HG03442 (cell line): Measurements from ENCODE around the gene CCDC9.
A peak's percentile ranks its signal among the peaks of the same experiment; 100 is the strongest.

ENCODE experiments used
- ATAC-seq: cut with Tn5 transposase; IDR thresholded peaks from one replicate; pipeline ENCODE4 v1.9.1; 2021; ENCODE audit warnings: mild to moderate bottlenecking, moderate library complexity; ENCODE audit not compliant: unreplicated experiment

CCDC9 gene

DNA sequence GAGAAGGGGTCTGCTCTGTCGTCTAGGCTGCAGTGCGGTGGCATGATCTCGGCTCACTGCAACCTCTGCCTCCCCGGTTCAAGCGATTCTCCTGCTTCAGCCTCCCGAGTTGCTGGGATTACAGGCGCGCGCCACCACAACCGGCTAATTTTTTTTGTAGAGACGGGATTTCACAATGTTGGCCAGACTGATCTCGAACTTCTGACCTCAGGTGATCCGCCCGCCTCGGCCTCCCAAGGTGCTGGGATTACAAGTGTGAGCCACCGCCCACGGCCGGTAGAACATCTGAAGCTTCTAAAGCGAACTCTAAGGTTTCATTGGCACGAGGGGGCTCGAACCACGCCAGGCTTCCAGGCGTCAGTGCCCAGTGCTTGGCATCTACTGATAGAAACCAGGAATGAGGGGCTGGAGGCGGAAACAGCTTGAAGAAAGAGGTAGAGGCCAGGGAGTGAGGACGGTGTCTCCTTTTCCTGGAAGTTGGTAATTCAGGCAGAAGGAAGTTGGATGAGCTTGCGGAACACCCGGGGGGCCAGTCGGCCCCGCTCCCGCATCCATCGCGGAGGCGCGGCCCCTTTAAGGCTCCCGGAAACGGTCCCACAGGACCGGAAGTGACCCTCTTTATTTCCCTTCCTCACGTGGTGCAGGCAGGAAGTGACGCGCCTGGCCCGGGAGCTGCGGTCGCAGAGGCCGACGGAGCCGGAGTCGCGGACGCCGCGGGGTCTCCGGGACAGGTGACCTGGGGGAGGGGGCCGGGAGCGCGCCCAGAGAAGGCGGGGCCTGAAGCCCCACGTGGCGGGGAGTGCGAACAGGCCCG, at the start of gene CCDC9:
TSS of gene CCDC9 (plus strand) at position 647 of the 814 bp plus-strand sequence. CDS start 1,876 bp downstream, outside the sequence.
- peak; percentile 47 for ATAC-seq

DNA sequence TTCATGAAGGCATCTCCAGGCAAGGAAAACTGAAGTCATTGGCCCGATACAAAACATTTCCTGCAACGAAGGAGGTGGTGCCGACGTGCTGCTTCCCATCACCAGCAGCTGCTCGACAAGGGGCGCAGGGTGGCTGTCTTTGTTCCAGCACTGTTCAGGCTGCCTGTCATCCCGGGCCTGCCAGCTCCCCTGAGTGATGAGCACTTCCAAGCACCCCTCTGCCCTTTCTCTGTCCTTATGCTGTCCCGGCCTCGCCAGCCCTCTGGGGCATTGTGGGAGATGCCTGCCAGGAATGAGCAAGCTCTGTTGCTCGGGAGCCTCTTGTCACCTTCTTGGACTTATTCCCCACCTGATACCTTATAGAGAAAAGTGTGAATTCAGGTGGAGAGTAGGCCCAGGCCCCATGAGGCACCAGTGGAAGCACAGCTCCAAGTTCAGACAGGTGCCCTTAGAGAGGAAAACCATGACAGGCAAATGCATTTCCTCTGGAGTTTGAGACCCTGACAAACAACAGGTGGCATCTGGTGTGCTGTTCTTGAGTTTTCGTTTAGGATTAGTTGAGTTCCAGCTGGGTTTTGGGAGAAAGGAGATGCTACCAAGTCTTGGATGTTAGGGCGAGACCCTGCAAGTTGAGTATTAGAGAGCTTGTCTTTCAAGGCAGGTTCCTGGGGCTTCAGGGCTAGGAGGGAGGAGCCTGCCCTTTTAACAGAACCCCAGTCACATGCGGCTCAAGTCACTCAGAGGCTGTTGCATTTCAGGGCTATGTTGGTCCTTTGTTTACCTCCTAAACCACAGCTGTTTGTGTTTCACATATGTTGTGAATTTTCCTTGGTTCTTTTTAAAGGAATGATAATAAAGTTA, 46.8 kb upstream of the CCDC9 start:
- ATAC-seq, result no peak

DNA sequence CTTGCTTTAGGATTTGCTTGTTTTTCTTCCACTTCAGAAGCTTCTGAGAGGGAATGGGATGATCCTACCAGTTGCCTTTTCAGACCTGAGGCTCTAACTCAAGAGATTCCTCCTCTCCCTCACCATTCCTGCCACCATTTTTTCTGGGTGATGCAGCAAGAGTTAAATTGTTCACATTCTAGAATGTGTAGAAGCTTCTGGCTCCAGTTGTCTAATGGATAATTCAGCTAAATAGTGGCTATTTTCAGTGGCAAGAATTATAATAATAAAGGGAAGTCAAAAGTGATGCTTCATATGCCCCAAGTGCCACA, 46.2 kb upstream of the CCDC9 start:
- no peak for ATAC-seq

DNA sequence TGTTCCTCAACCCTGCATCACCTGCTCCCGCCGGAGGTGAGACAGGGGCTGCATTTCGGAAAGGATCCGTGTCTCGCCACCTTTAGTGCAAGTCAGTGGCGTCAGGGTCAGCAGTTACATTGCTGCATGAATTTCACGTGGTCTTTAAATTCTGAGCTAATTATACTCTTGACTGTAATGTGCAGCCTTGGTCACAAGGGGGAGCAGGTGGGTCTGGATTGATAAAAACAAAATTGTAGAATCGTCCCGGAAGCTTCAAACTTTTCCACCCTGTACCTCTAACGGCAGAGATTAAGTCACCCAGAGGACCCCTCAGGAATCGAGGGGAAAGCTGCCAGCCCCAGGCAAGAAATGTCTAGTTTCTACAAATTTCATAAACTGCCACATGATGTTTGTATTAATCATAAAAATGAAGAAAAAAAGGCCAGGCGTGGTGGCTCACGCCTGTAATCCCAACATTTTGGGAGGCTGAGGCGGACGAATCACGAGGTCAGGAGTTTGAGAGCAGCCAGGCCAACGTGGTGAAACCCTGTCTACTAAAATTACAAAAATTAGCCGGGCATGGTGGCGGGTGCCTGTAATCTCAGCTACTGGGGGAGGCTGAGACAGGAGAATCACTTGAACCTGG, 45.5 kb upstream of the CCDC9 start:
- no peak for ATAC-seq

DNA sequence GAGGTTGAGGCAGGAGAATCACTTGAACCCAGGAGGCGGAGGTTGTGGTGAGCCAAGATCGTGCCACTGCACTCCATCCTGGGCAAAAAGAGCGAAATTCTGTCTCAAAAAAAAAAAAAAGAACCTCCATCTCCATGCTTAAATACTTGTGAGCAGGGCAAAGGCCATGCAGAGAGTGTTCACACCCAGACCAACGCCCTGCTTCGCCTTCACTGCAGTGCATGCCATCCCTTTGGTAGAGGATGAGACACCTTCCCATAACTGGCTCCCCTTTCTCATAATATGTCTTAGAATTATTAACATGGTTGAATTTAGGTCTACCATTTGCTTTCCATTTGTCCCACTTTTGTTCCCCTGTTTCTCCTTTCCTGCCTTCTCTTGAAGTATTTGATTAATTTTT, 40.7 kb upstream of the CCDC9 start:
- no peak for ATAC-seq

DNA sequence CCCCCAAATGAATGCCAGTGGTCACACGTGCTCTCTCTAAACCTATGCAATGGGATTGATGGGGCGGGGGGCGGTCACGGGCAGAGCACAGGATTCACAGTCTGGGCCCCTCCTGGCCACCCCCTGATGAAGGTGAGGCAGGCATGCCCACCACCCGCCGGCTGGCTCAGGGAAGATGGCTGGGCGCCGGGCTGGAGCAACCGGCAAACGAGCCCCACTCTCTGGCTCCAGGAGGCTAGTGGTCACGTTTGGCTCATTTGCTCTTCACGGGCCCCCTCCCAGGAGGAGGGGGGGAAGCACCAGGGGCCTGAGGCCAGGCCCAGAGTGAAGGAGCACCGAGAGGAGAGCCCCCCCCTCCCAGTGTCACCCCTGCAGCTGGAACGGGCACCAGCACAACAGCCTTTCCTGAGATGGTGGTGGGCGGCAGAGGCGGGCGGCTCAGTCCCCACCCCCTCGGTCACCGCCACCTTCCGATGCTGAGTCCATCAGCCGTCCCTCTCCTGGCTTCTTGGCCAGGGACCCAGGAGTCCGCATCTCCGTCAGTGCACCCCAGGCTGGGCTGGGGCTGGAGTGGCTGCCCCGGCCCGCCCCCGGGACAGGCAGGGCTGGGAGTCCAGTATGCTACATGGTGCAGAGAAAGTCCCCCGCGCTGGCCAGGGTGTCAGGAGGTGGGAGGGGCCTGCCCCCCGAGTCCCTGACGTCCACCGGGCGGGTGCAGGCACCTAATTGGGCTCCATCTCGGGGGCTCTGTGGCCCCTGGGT, 35.1 kb upstream of the CCDC9 start:
- ATAC-seq, result no peak

DNA sequence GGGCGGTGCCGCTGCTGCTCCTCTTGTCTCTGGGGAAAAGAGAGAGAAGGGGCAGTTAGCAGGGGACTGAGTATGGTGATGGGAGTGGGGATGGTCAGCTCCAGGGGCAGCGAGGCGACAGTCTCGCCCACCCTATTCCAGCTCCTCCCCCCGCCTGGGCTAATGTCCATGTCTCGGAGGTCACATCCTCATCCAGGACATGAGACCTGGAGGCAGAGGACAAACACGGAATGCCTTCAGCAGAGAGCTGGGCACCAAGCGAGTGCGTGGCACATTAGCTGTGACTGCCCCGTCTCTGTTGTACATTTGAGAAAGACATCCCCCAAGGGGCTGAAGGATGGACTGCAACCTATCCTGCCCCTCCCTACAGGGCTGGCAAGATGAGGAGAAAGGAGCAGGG, 34.4 kb upstream of the CCDC9 start:
- ATAC-seq, result no peak

DNA sequence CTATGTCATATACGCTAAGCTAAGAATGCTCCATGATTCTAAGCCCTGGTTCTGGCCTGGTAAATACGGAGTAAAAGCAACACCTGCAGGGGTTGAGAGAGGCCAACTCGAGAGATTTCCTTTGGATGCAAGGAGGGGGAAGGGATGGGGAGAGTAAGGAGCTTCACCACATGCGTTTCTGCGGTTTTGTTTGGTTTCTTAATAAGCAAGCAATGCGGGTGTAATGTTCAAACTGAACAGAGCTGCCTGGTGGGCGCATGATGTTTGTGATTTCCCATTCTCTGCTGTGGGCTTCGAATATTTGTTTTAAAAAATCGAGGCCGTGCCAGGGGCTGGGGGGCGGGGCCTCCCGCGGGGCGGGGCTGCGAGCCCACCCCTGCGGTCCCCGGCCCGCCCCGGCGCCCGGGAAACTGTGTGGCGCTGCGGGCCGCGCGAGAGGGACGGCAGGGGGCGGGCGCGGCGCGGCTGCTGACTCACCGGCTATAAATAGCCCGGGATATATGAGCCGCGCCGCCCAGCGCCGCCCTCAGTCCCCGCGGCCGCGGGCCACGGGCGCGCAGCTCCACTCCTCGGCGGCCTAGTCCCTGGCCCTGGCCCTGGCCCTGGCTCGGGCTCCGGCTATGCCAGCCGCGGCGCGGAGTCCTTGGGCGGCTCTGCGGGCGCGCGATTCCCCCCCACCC, 30.4 kb upstream of the CCDC9 start:
- ATAC-seq, result peak; percentile 33

DNA sequence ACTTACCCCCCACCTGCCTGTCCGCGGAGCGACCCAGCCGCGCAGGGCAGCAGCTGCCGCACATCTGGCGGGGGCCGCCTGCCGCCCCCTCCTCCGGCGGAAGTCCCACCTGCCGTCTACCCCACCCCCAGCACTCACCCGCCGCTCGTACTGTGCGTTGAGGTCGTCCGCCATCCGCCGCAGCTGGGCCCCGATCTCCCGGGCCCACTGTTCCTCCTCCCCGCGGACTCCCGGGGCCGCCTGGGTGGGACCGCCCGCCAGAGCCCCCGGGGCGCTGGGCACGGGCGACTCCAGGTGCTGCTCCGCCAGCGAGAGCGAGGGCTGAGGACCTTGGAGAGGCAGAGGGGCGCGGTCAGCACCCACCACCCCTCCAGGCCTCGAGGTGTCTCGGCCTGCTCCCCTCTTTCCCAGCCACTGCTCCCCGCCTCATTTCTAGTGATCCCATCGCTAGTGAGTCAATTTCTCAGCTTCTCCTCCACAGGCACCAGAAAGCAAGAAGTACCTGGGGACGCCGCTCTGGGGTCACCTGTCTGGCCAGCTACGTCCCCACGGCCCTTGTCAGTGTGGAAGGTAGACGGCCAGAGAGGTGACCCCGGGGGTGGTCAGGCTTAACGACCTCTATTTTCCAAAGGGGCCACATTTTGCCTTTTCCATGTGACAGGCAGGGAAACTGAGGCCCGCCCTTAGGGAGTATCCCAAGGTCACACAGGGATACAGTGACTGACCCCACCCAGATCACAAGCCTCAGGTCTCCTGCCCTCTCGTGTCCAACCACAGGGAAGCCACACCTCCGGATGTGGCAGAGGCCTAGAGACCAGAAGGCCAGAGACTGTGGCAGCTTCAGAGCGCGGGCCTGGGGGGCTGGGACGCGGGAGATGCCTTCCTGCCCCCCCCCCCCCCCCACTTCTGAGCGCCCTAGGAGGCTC, 29.6 kb upstream of the CCDC9 start:
- ATAC-seq, result peak; percentile 28

DNA sequence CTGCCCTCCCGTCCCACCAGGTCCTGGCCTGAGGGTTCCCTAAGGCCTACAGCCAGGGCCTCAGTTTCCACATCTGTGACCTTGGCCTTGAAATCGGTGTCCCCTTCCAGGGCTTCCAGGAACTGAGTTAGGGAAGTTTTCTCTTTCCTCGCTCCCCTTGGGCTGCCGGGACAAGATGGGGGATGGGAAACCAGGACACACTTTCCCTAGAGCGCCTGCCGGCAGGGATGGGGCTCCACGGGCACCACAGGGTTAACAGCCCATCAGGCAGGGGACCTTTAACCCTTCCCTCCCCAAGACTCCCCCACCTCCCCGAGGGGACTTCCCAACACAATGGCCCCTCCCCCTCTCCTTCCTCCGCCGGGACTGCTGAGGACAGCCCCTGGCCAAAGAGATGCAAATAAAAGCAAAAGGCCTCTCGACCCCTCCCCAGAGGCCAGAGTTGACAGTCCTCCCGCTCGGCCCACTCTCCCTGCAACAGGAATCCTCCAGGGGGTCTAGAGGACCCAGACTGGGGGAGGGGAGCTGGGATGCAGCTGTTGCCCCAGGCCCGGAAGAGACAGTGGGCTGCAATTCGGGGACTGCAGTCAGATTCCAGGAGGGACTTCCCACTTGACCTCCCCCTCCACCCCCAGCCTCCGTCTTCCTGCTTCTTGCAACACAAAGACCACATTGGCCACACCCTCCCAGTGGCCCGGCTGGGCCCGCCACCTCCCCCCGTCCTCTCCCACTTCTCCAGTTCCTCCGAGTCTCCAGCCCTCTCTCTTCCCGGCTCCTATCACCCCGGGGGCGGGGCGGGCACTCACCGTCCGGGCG, 28.8 kb upstream of the CCDC9 start:
- no peak for ATAC-seq

DNA sequence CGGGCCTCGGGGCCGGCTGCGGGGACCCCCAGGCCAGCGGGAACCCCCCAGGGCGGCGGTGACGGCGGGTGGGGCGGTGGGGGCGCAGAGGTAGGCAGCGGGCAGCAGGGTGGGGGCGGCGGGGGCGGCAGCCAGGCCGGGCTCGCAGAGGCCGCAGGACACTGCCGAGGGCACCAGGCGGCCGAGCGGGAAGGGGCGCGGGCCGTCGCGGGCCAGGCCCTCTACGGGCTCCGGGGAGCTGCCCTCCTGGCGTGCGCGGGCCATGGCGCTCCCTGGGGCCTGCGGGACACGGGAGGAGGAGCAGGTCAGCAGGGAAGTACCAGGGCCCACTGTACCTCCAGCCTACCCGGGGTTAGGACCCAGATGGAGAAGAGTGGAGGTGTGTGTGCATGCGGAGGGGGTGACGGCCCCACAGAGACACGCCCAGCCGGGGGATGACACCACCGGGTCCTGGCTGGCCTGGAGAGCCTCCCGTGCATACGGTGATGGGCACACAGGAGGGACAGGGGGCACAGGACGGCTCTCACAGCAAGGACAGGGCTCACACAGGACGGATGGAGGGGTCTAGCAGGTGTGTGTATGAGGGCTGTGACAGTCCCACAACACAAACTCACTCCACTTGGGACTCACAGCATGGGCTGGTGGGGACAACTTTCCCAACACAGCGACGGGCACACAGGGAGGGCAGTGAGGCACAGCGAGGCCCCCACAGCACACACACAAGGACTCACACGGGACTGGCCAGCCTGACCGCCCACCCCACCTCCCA, 28.0 kb upstream of the CCDC9 start:
- ATAC-seq, result no peak

DNA sequence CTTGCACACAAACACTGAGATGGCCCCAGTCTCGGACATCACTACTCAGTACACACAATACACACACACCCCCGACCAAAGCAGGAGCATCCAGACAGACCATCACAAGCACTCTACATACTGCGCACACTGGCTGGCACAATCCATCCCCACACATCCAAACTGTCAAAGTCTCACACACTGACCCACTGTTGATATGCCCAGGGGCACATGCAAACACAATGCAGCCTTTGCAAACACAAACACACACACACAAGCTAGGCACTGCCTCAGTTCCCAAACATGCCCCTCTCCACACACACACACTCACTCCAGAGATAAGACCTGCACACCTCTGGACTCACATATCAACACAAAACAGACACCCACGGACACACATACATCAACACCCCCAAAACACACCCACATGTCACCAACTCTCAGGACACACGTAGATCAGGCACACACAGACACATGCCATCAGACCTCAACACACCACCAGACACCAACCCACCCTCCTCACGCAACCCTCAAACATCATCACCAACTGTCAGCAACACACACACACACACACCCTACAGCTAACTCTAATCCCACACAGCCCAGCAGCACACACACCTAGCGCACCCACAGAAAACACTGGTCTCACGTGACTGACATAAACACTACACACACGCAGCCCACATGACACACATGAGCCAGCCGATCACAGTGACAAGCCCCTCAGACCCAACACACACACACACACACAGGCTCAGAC, 27.2 kb upstream of the CCDC9 start:
- ATAC-seq, result no peak

DNA sequence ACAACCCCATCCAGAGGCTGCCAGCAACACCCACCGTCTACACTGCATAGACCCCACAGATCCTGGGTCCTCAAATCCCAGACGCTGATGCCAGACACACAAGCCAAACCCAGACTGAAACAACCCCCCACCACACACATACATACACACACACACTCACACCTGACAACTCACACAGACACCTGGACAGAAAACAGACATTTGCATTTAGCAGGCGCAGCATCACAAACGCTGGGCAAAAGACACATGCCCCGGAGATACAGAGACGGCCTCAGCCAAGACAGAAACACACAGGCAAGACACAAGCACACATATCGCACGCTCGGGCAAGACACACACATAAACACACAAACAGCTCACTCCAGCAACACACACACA, 26.7 kb upstream of the CCDC9 start:
- no peak for ATAC-seq

DNA sequence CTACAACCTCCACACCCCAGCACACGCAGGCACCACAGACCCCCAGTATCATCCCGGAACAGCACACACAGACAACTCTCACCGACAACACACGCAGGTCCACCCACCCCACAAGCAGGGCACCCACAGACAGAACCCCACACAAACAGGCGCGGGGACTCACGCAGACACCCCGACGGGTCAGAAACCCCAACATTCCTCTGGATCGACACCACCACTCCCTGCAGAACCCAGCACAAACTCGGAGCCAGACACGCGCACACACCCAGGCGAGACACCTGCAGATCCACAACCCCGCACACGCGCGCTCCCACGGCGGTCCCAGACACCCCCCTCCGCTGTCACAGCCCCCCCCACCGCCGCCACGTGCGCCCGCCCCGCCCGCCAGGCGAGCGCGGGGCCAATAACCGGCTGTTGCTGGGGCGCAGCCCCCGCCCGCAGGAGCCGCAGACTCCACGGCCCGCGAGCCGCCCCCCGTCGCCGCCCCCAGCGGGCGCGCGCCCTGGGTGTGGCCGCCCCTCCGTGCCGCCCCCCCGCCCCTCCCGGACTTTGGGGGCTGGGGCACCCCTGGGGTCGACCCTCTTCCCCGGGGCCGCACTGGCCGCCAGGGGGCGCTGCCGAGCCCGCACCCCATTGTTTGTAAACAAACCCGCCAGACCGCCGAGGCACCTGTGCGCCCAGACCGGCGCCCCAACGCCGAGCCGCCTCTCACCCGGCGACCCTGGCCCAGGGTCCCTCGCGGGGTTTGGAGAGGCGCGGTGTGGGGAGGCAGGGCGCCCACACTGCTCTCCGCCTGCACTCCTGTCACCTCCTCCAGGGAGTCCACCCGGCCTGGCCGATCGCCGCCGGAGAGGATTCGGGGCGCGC, 26.0 kb upstream of the CCDC9 start:
- ATAC-seq, result no peak

DNA sequence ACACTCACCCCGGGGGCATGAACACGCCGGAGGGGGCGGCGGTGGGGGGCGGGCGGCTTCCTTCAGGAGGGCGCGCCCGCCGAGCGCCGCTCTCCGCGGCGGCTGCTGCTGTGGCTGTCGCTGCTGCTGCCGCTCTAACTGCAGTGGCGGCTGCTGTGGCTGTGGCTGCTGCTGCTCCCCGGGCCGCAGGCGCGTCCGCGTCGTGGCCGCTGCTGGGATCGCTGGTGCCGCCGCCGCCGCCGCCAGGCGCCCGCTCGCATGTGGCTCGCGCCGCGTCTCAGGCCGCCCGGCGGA, 25.5 kb upstream of the CCDC9 start, which contains the start of gene BBC3:
TSS of gene BBC3 (minus strand) at position 279 of the 294 bp plus-strand sequence. CDS start 2,768 bp downstream, outside the sequence.
- ATAC-seq, result no peak
